Breast epithelium (tissue), 3 donors: ENCODE results near the gene TSPAN32.

Source experiments
- CTCF ChIP-seq, 3 donors: fragments of 450-650 bp; IDR thresholded peaks; one replicate each; pipeline ENCODE4 v1.5.1; 2016 to 2017; ENCODE audit warnings: antibody characterized with exemption in 3 of 3, mild to moderate bottlenecking in 3 of 3, moderate library complexity in 3 of 3
- POLR2A ChIP-seq: fragments of 450-650 bp; IDR thresholded peaks from one replicate; pipeline ENCODE4 v1.6.1; 2016; ENCODE audit warnings: antibody characterized with exemption, mild to moderate bottlenecking, moderate library complexity
- POLR2AphosphoS5 ChIP-seq, 3 donors: sonication (generic); formaldehyde crosslinking; IDR thresholded peaks; one replicate each; pipeline ENCODE4 v1.6.1; 2017; ENCODE audit warnings: antibody characterized with exemption in 3 of 3

GRCh38 chr11:2306877-2307500, 5.2 kb downstream of the TSPAN32 start:
- TF ChIP-seq CTCF (IDR thresholded peaks at IDR 0.05) (no peak), POLR2AphosphoS5 (IDR thresholded peaks at IDR 0.05) (no peak), POLR2A (no peak)
